HG03064 (cell line): Measurements from ENCODE around the gene VPS41.

Source experiments
- ATAC-seq: cut with Tn5 transposase; IDR thresholded peaks from one replicate; pipeline ENCODE4 v1.9.1; 2021; ENCODE audit warnings: low read depth; ENCODE audit not compliant: unreplicated experiment

VPS41 gene

DNA sequence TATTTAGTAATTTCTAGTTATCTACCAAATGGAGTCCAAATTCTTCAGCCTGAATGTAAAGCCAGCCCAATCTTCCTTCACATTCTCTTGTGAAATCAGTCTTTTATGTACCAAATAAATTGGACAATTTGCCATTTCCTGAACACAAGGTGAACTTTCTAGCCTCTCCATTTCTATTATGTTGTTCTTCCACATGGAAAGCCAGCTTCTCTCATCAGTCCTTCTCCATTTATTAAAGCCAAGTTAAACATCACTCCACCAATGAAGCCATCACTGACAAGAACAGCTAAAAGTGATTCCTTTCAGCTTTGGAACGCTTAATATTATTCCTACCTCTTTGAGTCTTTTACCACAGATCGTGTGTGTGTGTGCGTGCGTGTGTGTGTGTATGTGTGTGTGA, 88.4 kb downstream of the VPS41 start:
- ATAC-seq: no peak

DNA sequence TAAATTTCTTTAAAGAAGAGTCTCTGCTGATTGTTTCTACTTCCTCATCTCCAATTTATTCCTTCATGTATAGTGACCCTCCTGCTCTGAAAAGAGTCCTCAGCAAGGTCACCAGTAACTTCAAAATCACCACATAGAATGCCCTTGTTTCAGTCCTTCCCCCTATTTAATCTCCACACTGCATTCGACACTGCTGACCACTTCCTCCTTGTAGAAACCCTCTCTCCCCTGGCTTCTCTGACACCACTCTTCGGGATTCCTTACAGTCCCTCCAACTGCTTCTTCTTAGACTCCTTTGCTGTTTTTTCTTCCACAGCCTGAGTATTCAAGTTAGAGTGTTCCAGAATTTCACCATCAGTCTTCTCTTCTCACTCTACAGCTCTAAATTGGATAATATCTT, 89.5 kb downstream of the VPS41 start:
- no peak for ATAC-seq

DNA sequence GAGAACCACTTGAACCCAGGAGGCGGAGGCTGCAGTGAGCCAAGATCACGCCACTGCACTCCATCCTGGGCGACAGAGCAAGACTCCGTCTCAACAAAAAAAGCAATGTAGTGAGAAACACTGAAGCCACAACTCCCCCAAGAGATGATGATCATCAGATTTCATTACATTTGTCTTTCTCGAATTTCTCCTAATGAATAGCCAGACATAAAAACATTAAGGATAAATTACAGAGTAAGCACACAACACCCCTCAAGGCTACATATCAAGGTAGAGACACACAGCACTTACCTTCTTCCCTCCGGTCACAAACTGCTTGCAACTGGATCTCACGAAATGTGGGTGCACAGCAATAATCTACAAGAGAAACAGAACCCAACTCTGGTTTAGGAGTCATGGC, 91.5 kb downstream of the VPS41 start:
- no peak for ATAC-seq

DNA sequence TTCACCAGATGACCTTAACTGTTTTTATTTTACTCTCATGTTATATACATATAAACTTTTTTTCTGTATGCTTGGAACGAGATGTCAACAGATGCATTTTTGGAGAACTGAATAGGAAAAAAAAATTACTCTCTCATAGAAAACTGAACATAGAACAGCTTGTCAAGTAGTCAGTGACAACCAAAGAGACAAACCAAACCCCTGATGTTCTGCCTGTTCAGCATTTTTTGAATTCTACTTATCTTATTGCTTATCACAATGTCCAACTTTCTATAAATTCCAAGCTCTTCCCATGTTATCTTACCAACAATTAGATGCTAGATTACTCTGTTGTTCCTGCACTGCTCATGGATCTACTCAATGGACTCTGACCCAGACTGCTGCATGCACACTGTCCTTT, 95.2 kb downstream of the VPS41 start:
- ATAC-seq: no peak

DNA sequence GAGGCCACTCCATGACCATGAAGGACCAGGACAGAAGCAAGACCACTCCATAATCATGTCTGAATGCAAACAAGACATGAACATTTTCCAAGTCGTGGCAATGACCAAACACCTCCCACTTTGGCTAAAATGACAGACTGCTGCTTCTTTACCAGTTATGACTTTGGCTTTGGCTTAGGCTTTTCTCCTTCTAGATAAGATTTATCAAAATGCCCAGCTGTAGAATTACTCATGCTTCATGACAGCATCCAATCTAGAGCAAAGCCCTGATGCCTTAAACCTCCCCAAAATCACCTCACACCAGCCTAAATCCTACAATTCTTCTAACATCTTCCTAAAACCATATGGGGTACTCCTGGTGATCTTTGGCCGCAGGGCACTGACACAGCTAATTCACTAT, 102.1 kb downstream of the VPS41 start:
- no peak for ATAC-seq

DNA sequence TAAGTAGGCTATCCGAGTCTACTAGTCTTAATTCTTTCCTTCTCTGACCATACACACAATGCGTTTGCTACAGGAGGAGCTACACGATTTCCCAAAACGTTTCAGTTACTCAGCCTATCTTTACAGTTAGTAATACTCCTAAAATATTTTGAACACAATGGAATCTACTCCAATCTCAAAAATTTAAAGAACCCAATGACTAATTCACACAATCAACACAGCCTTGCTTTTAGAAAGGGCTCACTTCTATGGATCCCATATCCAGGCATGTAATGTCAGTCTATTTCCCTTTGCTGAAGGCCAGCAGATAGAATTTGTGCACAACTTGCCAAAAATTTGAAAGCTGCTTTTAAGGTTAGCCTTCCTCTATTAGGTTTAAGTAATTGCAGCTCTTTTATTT, 107.2 kb downstream of the VPS41 start:
- ATAC-seq: no peak

DNA sequence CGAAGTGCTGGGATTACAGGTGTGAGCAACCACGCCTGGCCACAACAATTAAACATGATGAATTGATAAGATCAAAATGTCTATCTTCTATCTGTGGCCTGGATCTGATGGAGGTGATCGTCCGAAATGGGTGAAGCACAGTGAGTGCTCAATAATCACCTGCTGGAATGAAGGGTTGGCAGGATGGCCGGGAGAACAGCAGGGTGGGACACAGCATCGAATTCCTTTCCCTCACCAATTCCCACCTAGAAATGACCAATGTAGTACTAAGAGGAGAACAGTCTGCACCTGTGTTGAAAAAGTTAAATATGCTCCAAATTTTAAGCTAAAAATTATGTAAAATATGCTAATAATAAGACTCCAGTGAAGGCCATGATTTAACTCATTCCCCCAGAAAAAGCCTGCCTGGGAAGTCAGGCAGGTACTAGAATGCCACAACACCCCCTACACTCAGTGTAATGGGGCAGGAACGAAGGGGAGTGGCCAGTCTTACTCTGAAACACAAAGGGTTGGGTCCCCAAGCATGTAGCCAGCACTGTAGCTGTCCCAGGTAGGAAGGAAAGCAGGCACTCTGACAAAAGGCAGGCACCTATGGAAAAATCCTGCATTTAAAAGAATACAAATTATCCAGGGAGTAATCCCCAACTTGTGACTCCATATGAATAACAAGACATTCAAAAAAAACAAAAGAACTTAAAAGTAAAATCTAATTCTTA, 110.3 kb downstream of the VPS41 start:
- no peak for ATAC-seq

DNA sequence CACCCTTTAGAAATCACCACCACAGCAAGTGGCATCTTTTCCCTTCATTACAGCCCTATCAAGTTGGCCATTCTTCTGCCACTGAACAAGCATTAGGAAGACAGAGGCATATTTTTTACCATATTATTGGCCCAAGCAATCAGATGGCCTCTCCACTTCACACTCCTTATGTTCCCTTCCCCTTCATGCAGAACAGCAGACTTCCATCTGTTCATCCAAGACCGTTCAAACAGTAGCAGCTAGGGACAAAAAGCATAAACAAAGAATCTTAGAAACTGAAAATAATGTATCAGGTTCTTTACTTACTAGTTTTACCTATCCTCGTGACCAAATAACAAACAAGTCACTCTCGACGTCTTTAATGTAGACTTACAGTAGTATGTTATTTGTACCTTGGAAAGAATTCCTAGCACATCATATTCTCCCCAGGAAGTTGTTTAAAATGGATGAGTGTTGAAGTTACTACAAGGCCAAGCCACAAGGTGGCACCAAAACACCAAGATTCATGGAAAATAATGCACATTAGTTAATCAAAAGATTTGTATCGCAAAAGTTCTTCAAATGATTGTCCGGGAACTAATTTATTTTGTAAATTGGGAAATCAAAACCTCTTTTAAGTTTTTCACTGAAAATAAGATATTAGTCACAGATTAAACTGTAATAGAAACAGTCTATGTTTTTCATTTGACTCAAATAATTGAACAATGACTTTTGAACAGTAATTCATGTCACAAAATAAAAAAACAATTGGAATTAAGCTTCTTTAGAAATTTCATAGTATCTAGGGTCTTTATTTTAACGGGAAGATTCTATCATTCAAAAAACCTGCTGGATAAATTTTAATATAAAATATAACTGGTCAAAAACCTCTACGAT, 112.1 kb downstream of the VPS41 start:
- no peak for ATAC-seq

DNA sequence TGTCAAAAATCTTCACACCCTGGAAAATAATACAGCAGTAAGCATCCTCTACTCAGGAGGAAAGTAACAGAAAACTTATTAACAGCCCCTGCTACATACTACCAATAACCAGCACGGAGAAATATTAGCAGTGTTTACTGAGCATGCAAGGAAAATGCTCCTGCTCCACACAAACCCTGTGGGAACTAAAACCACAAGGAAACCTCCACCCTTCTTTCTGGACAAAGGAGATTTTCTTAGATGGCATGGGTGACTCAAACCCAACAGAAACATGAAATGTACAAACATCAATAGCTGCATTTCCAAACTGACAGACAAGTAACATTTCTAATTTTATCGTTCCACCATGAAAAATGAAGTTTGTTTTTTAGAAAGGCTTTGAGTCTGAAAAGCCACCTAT, 113.4 kb downstream of the VPS41 start:
- ATAC-seq: no peak

DNA sequence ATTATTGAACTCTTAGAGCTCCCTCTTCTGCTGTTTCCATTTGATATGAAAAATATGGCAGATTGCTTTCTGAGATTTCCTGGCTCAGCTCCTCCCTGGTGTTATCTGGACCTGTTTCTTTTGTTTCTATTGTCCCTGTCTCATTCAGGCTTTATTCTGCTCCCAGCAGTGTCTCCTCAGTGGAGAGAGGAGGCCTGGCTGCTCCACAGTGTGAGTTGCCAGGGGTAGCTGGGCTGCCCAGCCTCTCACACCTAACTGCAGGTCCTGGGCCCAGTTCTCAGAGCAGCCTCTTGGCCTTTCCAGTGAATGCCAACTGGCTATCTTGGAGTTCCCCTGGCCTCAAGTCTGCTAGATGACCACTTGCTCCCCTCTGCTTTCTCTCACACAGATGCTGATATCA, 127.0 kb downstream of the VPS41 start:
- no peak for ATAC-seq

DNA sequence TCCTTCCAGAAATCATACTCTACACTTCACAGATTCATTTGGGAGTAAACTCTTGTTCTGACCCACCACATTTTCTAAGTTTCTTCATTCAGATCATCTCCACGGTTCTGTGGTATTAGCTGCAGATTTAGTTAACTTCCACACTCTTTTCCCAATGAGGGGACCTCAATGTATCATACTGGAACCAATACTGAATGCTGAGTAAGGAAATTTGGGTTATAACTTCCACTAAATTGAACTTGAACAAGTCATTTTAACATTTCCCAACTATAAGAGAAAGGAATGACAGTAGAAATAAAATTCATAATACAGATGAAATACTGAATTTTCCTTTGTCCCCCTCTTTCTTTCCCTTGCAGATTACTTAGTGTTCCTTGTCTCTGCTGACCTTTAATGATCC, 131.4 kb downstream of the VPS41 start:
- ATAC-seq: no peak

DNA sequence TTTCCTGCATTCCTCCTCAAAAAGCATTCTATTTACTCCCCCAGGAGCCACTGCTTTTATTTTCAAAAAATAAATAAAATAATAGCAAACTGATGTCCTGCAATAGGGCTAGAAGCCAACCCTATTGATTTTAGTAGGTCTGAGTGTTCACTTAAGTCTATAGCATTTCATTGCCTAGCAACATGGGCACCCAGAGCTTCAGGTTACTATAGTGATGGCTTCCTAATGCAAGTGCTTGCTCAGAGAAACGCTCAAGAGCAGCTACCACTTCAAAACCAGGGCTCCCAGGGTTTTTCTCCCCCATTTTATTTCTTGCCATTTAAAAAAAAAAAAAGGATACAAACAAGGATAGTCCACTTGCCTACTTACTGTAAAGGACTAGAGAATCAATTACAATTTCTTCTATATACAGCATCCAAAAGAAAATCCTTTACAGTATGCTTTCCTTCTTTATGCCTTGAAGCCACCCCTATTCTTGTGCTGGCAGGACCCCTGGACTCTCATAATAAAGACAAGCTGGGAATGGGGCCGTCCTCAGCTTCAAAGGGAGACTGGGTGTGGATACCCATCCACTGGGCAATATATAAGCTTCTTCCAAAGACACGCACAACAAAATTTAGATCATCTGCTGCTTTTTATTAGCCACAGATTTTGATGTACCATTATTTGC, 133.3 kb downstream of the VPS41 start:
- no peak for ATAC-seq

DNA sequence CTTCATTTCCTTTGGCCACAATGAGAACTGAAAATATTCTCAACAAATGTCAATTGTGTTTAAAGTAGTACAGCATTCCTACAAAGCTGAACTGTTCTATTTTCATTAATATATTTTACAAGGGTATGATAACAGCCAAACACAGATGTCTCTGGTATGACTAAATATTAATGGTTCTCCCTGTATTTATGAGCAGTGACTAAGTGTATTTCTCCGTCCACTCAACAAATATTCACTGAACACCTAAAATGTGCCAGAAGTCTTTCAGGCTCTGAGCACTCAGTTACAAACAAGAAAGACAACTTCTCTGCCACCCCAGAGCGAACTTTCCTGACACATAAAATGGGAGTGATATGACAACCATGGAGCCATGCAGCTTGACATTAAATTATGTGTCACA, 135.6 kb downstream of the VPS41 start:
- ATAC-seq: no peak

DNA sequence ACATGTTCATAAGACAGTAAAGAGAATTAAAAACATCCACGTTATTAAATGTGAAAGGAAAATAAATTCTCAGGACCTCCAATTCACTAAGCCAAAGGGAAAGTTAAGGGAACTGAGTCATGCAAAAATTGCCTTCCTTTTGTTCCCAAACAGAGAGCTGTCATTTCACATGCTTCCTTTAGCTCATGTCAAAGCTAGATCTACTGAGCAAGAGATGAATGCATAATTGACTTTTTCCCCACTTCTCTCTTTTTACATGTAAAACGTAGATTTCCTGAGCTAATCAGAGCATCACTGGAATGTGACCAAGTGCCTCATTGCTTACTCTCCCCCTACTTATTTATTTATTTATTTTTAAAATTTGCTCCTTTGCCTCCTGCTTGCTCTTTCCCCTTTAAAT, 148.8 kb downstream of the VPS41 start:
- no peak for ATAC-seq

DNA sequence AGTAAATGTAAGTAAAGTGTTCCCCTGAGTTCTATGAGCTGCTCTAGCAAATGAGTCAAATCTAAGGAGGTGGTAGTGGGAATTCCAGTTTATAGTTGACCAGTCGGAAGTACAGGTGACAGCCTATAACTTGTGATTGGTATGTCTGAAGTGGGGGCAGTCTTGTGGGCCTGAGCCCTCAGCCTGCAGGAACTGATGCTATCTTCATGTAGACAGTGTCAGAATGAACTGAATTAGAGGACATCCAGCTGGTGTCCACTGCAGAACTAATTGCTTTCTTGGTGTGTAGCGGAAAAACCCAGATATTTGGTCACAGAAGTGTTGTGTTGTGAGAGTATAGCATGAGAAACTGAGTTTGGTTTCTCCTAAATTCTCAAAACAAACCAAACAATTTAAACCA, 150.0 kb downstream of the VPS41 start:
- ATAC-seq: no peak

DNA sequence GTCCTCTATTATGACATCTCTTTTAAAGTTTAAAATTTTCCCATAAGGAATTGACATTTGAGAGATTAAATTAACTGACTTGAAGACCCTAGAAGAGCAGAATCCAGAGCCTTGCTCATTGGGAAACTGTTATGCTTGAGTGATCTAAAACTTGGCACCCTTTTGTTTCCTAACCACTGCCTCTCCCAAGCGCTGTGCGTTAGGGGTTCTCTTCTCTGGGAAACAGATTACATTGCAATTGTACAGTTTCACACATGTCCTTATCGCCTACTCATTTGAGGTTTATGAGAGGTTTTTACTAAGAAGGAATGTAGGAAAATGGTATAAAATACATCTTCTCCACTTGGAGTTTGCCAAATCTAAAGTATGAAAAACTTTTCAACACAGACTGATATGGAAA, 151.1 kb downstream of the VPS41 start:
- ATAC-seq: no peak

DNA sequence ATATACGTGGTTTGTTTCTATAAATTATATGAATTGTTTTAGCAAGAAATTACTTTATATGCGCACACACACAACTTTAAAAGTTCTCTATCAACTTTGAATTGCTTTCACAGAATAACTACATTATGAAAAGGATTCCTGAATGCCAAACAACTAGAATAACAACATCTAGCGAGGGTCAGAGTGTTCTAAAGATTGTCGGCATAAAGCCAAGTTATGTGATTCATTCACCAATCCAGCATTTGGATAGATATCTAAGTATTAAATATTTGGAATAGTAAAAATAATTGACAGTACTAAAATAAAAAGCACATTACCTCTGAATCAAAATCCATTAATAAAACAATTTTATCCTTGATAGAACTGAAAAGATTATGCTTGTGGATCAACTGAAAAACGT, 152.5 kb downstream of the VPS41 start:
- ATAC-seq: no peak

DNA sequence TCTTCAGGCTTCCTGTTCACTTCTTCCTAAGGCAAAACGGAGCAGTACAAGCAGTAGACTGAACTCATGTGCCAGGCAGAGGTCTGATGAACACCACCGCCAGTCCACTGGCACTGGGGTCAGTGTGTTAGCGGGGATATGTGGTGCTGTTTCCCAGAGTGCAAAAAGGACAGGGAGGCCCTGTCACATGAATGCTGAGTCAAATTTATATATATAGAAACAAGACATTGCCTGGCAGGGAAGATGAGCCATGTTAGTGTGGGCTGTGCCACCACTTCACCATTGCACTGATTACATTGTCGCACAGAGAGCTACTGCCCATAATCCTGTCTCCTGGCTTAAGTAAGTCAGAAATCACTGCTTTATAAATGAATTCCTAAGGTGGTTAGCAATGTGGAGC, 155.6 kb downstream of the VPS41 start:
- no peak for ATAC-seq

DNA sequence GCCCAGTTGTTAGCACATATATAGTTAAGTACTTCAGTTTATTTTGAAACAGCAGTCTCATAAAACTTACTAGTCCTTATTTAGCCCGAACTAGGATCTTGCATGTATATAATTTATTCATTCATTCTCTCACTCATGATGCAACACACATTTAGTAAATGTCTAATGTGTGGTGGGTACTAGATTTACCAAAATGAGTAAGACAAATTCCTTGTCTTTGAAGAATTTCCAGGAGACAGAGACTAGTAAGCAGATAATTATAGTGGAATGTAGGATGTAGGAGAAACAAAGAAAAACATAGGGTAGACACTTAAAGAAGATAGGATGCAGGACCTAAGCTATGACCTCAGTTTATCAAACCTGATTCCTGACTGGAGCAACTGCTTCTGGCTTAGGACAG, 157.6 kb downstream of the VPS41 start:
- ATAC-seq: no peak

DNA sequence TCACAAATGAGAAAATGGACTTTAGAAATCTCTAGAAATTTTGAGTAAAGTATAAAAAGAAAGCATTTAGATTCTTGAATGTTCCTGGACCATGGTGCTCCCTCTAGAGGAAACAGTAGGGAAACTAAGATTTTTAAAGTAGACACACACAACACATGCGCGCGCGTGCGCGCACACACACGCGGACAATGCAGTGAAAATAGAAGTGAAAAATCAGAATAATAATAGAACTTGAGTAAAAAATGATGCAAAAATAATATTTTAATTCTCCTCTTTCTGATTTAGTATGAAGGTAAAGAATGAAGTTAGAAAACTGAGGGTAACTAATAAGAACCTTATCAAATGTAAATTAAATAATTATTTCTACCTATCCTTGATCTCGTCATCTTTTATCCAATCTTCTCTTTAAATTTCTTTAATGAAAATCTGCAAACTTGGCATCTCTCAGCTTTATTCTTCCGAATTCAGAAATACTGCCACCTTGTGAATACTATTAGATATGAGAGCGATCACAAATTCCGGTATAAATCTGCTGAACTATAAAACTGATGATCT, 160.9 kb downstream of the VPS41 start:
- ATAC-seq: no peak

DNA sequence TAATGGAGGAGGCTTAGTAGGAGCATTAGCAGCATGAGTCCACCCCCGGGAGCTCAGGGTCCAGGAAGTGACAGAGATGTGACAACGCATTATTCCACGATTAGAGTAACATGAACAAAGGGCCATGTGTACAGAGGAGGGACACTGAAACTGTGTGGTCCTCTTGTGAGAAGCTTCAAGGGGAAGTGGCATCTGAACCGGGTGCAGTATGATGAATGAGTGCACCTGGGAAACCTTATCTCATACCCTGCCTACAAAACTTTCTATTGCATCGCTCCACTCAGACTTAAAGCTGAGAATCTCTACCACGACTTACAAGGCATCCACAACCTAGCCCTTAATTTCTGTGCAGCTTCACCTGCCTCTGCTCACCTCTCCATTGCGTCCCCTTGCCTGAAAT, 162.6 kb downstream of the VPS41 start:
- ATAC-seq: no peak
